HG03571 (cell line): Measurements from ENCODE around the gene ARX.

Experiments
- ATAC-seq: cut with Tn5 transposase; IDR thresholded peaks from one replicate; pipeline ENCODE4 v1.9.1; 2021; ENCODE audit not compliant: unreplicated experiment

The ARX gene

DNA sequence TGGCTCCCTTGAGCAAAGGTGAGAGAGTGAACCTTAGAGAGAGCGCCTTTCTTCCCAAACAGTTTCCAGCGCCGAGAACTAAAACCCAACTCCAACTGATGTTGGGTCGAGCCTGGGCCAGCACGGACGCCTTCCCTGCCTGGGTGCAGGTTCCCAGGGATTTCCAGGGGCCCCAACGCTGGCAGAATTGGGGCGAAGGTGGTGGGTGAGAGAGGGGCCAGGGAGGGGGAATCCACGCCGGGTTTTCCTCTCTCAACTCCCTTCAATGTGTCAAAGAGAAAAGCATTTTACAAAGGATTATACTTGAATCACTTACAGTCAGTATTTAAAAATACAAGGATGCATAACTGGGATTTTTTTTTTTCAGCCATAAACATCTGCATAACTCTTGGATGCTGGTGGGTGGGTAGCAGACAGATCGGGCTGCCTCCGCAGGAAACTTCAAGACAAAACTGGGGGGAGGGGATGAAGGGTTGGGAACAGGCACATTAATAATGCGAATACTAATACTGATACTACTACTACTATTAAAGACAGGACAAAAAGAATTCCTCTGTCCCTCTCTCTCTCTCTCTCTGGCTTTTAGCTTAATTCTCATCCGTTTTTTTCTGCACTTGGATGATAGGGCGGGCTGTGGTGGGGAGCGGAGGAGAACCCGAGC, 1.3 kb upstream of the ARX start:
- no peak for ATAC-seq

- no peak for ATAC-seq
Observed at GRCh38 chrX:25016361-25016671, 551 bp upstream of the ARX start.

- ATAC-seq = no peak
Observed at GRCh38 chrX:25014366-25014838, 1.4 kb downstream of the ARX start.

GRCh38 chrX:25013632-25014365, 2.0 kb downstream of the ARX start:
- no peak for ATAC-seq

- no peak for ATAC-seq
Observed at GRCh38 chrX:25012793-25013631, 2.8 kb downstream of the ARX start.

DNA sequence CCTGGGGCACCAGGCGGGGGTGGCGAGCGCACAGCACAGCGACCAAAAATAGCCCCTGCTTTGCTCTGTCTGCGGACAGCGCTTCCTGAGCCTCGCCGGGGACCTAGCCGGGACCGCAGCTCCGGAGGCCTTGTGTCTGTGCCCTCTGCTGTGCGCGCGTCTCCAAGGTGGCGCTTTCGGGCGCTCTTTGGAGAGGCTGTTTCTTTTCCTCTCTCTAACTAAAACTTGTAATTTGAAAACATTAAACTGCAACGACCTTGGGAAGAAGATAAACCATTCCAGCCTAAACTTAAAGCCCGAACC, 3.4 kb downstream of the ARX start:
- ATAC-seq = no peak

DNA sequence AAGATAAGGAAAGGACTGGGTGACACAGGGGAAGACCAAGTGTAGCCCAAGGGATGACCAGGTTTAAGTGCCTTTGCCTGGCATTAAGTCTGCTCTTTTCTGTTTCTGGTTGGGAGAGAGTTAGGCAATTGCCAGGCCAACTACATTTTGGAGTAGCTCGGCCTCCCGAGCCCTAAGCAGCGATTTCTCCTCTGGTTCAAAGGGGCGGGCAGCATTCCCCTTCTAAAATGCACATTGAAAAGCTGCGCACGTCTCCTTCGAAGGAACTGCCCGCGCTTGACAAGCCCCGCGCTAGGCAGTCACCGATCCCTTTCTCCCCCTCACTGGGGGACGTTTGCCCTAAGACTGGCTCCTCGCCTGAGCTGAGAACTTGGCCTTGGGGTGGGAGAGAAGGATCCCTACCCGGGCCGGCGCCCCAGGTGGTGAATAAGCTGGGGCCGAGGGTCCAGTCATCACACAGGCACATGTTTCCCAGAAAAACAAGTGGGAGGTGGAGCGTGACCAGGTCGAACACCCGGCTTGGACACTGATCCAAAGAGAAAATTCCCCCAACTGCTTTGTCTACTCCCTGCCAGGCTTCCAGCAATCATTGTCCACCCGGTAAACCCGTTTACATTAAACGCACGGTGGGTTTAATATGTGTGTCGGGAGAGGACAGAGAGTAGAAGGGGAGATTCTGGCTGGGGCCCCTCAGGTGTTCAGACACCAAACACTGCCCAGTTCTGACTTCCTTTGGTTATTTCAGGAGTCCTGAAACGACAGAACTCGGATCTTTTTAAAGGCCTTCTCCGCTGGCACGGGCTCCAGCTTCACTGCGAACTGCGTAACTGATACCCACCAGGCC, 4.0 kb downstream of the ARX start:
- ATAC-seq = no peak

- no peak for ATAC-seq
Observed at GRCh38 chrX:25010784-25011588, 4.8 kb downstream of the ARX start.

DNA sequence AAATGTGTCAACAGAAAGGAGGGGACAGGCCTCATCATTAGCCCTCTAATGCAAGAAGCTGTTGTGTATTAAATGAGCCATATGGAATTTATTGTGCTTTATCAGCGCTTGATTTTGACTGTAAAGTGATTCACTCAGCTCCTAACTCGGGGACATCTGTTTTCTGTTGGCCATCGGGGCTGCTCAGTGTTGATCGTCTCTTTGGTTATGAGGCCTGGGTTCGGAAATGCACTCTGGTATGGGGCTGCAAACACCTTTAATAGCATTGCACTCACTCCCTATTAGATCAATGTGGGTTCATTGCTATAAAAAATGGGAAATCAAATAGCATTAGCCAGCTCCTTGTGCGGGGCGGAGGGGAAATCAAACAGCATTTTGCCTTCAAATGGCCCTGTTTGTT, 6.4 kb downstream of the ARX start:
- ATAC-seq = no peak

GRCh38 chrX:25007059-25008053, 8.4 kb downstream of the ARX start:
- ATAC-seq = no peak

DNA sequence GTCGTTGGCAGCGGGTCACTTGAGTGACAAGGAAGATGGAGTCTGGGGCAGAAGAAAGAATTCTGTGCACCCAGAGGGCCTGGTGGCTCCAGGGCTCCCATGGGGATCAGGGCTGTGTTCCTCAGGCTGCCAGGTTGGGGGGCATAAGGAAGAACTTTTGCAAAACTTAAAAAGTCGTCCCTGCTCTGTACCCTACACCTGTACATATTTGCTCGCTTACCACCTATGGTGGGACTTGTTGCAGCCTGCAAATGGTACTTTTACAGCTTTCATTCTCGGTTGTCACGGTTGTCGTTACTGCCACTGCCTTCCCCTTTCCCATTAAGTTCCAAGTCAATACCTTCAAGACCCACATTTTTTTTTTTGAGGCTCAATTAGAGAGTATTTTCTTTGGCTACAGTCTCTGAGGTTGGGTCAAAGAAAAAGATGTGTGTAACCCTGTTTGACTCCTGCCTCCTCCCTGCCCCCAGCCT, 9.1 kb downstream of the ARX start:
- ATAC-seq = no peak

DNA sequence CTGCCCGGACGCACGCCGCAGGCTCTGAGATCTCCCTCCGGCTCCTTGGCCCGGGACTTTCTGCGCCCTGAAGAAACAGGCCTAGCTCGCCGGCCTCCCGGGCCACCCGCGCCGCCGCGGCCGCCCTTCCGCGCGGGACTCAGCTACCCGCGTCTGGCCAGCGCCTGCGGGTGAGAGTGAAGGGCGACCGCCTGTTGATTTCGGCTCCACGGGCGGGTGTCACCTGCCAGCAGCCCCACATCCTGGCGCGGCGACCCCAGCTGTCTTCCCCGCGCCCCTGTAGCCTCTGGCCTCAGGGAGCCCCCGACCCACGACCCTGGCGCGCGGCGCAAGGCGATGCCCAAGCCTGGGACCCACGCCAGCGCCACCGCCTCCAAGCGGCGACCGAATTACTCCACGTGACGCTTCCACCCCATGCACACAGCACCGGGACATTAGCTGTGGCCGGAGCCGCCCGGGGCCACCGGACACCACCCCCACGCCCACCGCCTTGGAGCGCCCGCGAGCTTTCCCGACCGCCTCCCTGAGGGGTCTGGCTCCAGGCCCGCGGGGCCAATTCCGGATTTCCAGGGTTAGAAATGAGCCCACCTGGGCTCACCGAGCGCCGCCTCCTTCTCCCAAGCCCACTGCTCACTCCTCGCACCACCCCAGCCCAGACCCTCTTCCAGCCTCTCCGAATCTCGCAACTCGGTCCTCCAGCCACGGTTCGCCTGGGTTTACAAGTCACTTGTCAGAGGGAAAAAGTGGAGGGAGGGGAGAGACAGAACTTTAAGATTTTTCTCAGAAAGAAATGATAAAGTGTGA, 10.2 kb downstream of the ARX start:
- no peak for ATAC-seq

- no peak for ATAC-seq
Observed at GRCh38 chrX:25005034-25005381, 10.8 kb downstream of the ARX start.

- ATAC-seq = no peak
Observed at GRCh38 chrX:25004485-25005032, 11.2 kb downstream of the ARX start.

GRCh38 chrX:25004040-25004439, 11.7 kb downstream of the ARX start:
- no peak for ATAC-seq

- ATAC-seq = no peak
Observed at GRCh38 chrX:25003066-25003849, 12.5 kb downstream of the ARX start.

DNA sequence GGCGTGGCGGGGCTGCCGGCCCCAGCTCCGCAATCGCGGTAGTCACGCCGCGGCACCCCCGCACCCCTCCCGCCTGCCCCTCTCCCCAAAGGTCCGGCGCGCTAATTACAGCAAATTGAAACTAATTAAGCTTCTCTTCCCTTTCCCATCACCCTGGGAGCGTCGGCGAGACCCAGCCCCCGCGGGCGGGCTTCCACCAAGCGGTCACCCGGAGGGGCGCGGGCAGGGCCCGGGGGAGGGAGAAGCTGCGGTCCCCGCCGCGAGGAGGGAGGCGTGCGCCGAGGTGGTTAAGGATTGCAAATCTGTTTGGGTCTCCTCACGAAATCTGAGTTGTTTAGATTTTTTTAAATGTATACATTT, 13.1 kb downstream of the ARX start:
- no peak for ATAC-seq
